Neural progenitor cell (in vitro differentiated cells): ENCODE measurements around the gene IFNAR2.

Experiments used
- CTCF ChIP-seq: fragments of 200-600 bp; sonication (generic); IDR thresholded peaks from 2 replicates; pipeline ENCODE4 v1.5.1; 2017; ENCODE audit warnings: antibody characterized with exemption, mild to moderate bottlenecking
- EZH2phosphoT487 ChIP-seq: fragments of 200-600 bp; sonication (generic); IDR thresholded peaks from 2 replicates; pipeline ENCODE4 v1.6.1; 2017; ENCODE audit warnings: antibody characterized with exemption

- TF ChIP-seq CTCF (no peak), EZH2phosphoT487 (no peak)
Measured at GRCh38 chr21:33264561-33264960, 34.8 kb downstream of the IFNAR2 start.
